ENCODE data around the gene WIPF3. TPM values are rescaled to one million over a fixed set of nuclear protein-coding genes. Genes with fewer than 3 reads are reported as not detected.

The WIPF3 gene
- total RNA-seq, 1 experiment from 2014 or later = 0.26 TPM

GRCh38 chr7:29883462-29884398 is 77.4 kb downstream of the WIPF3 start:
- DNase-seq = no peak
- CTCF ChIA-PET = no interaction called here
- no peak for TF ChIP-seq EZH2 (IDR thresholded peaks at IDR 0.05; ENCODE audit: low read depth)
- TF ChIP-seq CTCF (conservative IDR thresholded peaks at IDR 0.05) = no peak
- Histone ChIP-seq H3K4me1 (replicated peaks; ENCODE audit: insufficient read depth) (no peaks in the 10 kb centered on the region), H3K36me3 (ENCODE audit: low read depth) (no peaks in the 10 kb centered on the region), H4K20me1 (ENCODE audit: insufficient read depth) (no peaks in the 10 kb centered on the region), H3K4me2 (no peak overlapping the region), H3K27me3 (ENCODE audit: insufficient read depth, low read depth) (no peaks in the 10 kb centered on the region), H3K27ac (no peak overlapping the region), H2AFZ (no peak overlapping the region), H3F3A (ENCODE audit: insufficient read depth, low read depth) (no peaks in the 10 kb centered on the region), H3K79me2 (ENCODE audit: low read depth) (no peaks in the 10 kb centered on the region), H3K4me3 (no peak overlapping the region), H3K9me2 (ENCODE audit: insufficient read depth) (no peaks in the 10 kb centered on the region), H3K9me3 (ENCODE audit: insufficient read depth, low read depth) (no peaks in the 10 kb centered on the region)
- POLR2A ChIA-PET (ENCODE audit: unreplicated experiment) = no interaction called here
- BruUV-seq (replicated peaks) = no TSS peak
- intact Hi-C loops (cut with micrococcal nuclease; ENCODE audit: unreplicated experiment) = no loop called here

GRCh38 chr7:29884399-29885272 is 78.3 kb downstream of the WIPF3 start:
- Histone ChIP-seq H3K79me2 (ENCODE audit: low read depth) (no peaks in the 10 kb centered on the region), H3F3A (ENCODE audit: insufficient read depth, low read depth) (no peaks in the 10 kb centered on the region), H3K4me3 (no peak overlapping the region), H3K27ac (no peak overlapping the region), H3K9me2 (ENCODE audit: insufficient read depth) (no peaks in the 10 kb centered on the region), H3K36me3 (ENCODE audit: low read depth) (no peaks in the 10 kb centered on the region), H2AFZ (no peak overlapping the region), H3K9me3 (ENCODE audit: insufficient read depth, low read depth) (no peaks in the 10 kb centered on the region), H3K27me3 (ENCODE audit: insufficient read depth, low read depth) (no peaks in the 10 kb centered on the region), H3K4me2 (no peak overlapping the region), H4K20me1 (ENCODE audit: insufficient read depth) (no peaks in the 10 kb centered on the region), H3K4me1 (replicated peaks; ENCODE audit: insufficient read depth) (no peaks in the 10 kb centered on the region)
- POLR2A ChIA-PET (ENCODE audit: unreplicated experiment) = interaction anchor here (0.6 kb wide), 1 partner anchor 100 kb away, joined by 4 read pairs; no protein-coding TSS in a partner anchor
- peak in 1 of 2 experiments; percentile 62 for DNase-seq
- CTCF ChIA-PET = no interaction called here
- TF ChIP-seq EZH2 (IDR thresholded peaks at IDR 0.05; ENCODE audit: low read depth) (no peak), CTCF (conservative IDR thresholded peaks at IDR 0.05) (no peak)
- no TSS peak for BruUV-seq (replicated peaks)
- intact Hi-C loops (cut with micrococcal nuclease; ENCODE audit: unreplicated experiment) = no loop called here

- Histone ChIP-seq H3K4me3 (no peak overlapping the region), H3K9me3 (ENCODE audit: insufficient read depth, low read depth) (no peaks in the 10 kb centered on the region), H3K27me3 (ENCODE audit: insufficient read depth, low read depth) (no peaks in the 10 kb centered on the region), H3K36me3 (ENCODE audit: low read depth) (no peaks in the 10 kb centered on the region), H3K79me2 (ENCODE audit: low read depth) (no peaks in the 10 kb centered on the region), H3K9me2 (ENCODE audit: insufficient read depth) (no peaks in the 10 kb centered on the region), H3F3A (ENCODE audit: insufficient read depth, low read depth) (no peaks in the 10 kb centered on the region), H3K4me1 (replicated peaks; ENCODE audit: insufficient read depth) (no peaks in the 10 kb centered on the region), H4K20me1 (ENCODE audit: insufficient read depth) (no peaks in the 10 kb centered on the region), H3K4me2 (no peak overlapping the region), H2AFZ (no peak overlapping the region), H3K27ac (no peak overlapping the region)
- intact Hi-C loops (cut with micrococcal nuclease; ENCODE audit: unreplicated experiment) = no loop called here
- no TSS peak for BruUV-seq (replicated peaks)
- CTCF ChIA-PET = interaction anchor here (0.6 kb wide), 1 partner anchor 36 kb away, joined by 3 read pairs; no protein-coding TSS in a partner anchor
- DNase-seq = no peak
- no peak for TF ChIP-seq CTCF (conservative IDR thresholded peaks at IDR 0.05)
- TF ChIP-seq EZH2 (IDR thresholded peaks at IDR 0.05; ENCODE audit: low read depth) = no peak
- POLR2A ChIA-PET (ENCODE audit: unreplicated experiment) = no interaction called here
Measured at GRCh38 chr7:29885626-29886025, 79.3 kb downstream of the WIPF3 start.
